ENCODE results near the gene OSBPL2. TPM values are rescaled to one million over a fixed set of nuclear protein-coding genes. Genes with fewer than 3 reads are reported as not detected.

The OSBPL2 gene
- total RNA-seq, 1 experiment from 2014 or later, result 36.9 TPM

- Histone ChIP-seq H3K4me3 (replicated peaks in 1 of 2; ENCODE audit: low read depth in 1 of 2, low read length in 2 of 2) (no peak overlapping the region), H3K9ac (ENCODE audit: low read length) (no peak overlapping the region), H3K36me3 (ENCODE audit: control insufficient read depth in 1 of 2, insufficient read depth in 2 of 2, low read length in 2 of 2) (no peaks in the 10 kb centered on the region), H3K27me3 (ENCODE audit: insufficient read depth, low read length) (no peaks in the 10 kb centered on the region), H3K9me3 (ENCODE audit: control insufficient read depth in 1 of 2, insufficient read depth in 1 of 2, low read depth in 1 of 2, low read length in 2 of 2) (no peaks in the 10 kb centered on the region), H3K79me2 (ENCODE audit: insufficient read depth, low read length) (no peaks in the 10 kb centered on the region), H3K4me2 (ENCODE audit: low read length) (peak overlapping the region; percentile 2), H3K4me1 (ENCODE audit: control insufficient read depth in 1 of 2, insufficient read depth in 2 of 2, low read length in 2 of 2) (peaks cover 5 to 25% of the 10 kb centered on the region in 2 experiments; a peak in 3 of 4 replicates), H4K20me1 (ENCODE audit: insufficient read depth) (no peaks in the 10 kb centered on the region), H3K9me2 (ENCODE audit: insufficient read depth) (no peaks in the 10 kb centered on the region), H3K27ac (ENCODE audit: low read depth, low read length) (no peak overlapping the region), H2AFZ (ENCODE audit: low read depth, low read length, poor library complexity, severe bottlenecking) (no peak overlapping the region)
- ChIA-PET RAD21 (ENCODE audit: low non-redundant PET in 1 of 2, low total read pairs in 2 of 2, uncharacterized antibody in 2 of 2, unreplicated experiment in 2 of 2) (no interaction called here), POLR2A (no interaction called here), CTCF (no interaction called here)
- ATAC-seq, result no peak
- BruUV-seq (replicated peaks), result no TSS peak
- intact Hi-C loops (cut with micrococcal nuclease), result no loop called here
- TF ChIP-seq JUND (IDR thresholded peaks at IDR 0.05) (no peak), EZH2phosphoT487 (IDR thresholded peaks at IDR 0.05; ENCODE audit: borderline replicate concordance) (no peak), REST (IDR thresholded peaks at IDR 0.05; ENCODE audit: low read depth) (no peak), CTCF (IDR thresholded peaks at IDR 0.05 in 2 of 3, conservative IDR thresholded peaks at IDR 0.05 in 1 of 3; ENCODE audit: borderline replicate concordance in 1 of 3, insufficient read depth in 1 of 3, low read depth in 2 of 3, low read length in 2 of 3) (no peak), YY1 (IDR thresholded peaks at IDR 0.05; ENCODE audit: extremely low read depth, insufficient replicate concordance, low read depth, low read length) (no peak), POLR2AphosphoS5 (IDR thresholded peaks at IDR 0.05; ENCODE audit: low read depth, low read length) (no peak), EGR1 (IDR thresholded peaks at IDR 0.05; ENCODE audit: low read depth) (no peak), ZBTB33 (IDR thresholded peaks at IDR 0.05; ENCODE audit: extremely low read depth, insufficient replicate concordance, low read length) (no peak), ZNF274 (IDR thresholded peaks at IDR 0.05; ENCODE audit: low read depth, low read length) (no peak), EZH2 (IDR thresholded peaks at IDR 0.05) (no peak), ELF1 (IDR thresholded peaks at IDR 0.05; ENCODE audit: borderline replicate concordance, low read depth) (no peak), ZFX (IDR thresholded peaks at IDR 0.05) (no peak), TCF7L2 (IDR thresholded peaks at IDR 0.05; ENCODE audit: borderline replicate concordance, extremely low read depth, insufficient read depth, insufficient read length) (no peak), RAD21 (IDR thresholded peaks at IDR 0.05; ENCODE audit: low read depth) (no peak), MAX (IDR thresholded peaks at IDR 0.05) (no peak), FOSL1 (IDR thresholded peaks at IDR 0.05; ENCODE audit: low read depth) (no peak)
- DNase-seq (ENCODE audit: low read depth, low spot score), result no peak
These were observed 5.3 kb upstream of the OSBPL2 start for GRCh38 chr20:62232770-62233645.

Data from HCT116 (cell line).